ENCODE data around the gene ITPK1.
"Not testable (repeated sequence)": the region's sequence is repeated elsewhere in the genome, so short reads cannot be mapped to it uniquely, and the experiment has no call there.

The ITPK1 gene

GRCh38 chr14:93122826-93123225 is 7.1 kb upstream of the ITPK1 start:
- no peak for FAIRE-seq
- no peak for TF ChIP-seq TAF1 (IDR thresholded peaks at IDR 0.05; ENCODE audit: borderline replicate concordance, low read depth, low read length)
- no peak for TF ChIP-seq POLR2A (IDR thresholded peaks at IDR 0.05; ENCODE audit: low read depth, low read length)
- TF ChIP-seq POLR2AphosphoS5 (IDR thresholded peaks at IDR 0.05; ENCODE audit: low read depth, low read length), result no peak

GRCh38 chr14:93121030-93121834 is 5.5 kb upstream of the ITPK1 start:
- TF ChIP-seq POLR2AphosphoS5 (IDR thresholded peaks at IDR 0.05; ENCODE audit: low read depth, low read length), result no peak
- TF ChIP-seq POLR2A (IDR thresholded peaks at IDR 0.05; ENCODE audit: low read depth, low read length), result no peak
- TF ChIP-seq TAF1 (IDR thresholded peaks at IDR 0.05; ENCODE audit: borderline replicate concordance, low read depth, low read length), result no peak
- DNase-seq (ENCODE audit: insufficient read length), result no peak
- no peak for FAIRE-seq

More at GRCh38 chr14:93122826-93123225, 7.1 kb upstream of the ITPK1 start:
- DNase-seq (ENCODE audit: insufficient read length), result no peak

- FAIRE-seq, result no peak
- TF ChIP-seq POLR2AphosphoS5 (IDR thresholded peaks at IDR 0.05; ENCODE audit: low read depth, low read length) (no peak), TAF1 (IDR thresholded peaks at IDR 0.05; ENCODE audit: borderline replicate concordance, low read depth, low read length) (no peak), POLR2A (IDR thresholded peaks at IDR 0.05; ENCODE audit: low read depth, low read length) (no peak)
- no peak for DNase-seq (ENCODE audit: insufficient read length)
These were observed 4.8 kb upstream of the ITPK1 start for GRCh38 chr14:93120517-93120916.

- FAIRE-seq (no peak), DNase-seq (ENCODE audit: insufficient read length) (no peak)
- no peak for TF ChIP-seq TAF1 (IDR thresholded peaks at IDR 0.05; ENCODE audit: borderline replicate concordance, low read depth, low read length)
These were observed 1.0 kb upstream of the ITPK1 start for GRCh38 chr14:93116676-93117200.

GRCh38 chr14:93115069-93115820 is 480 bp downstream of the ITPK1 start:
- DNase-seq (ENCODE audit: insufficient read length), result peak; percentile 79
- TF ChIP-seq POLR2A (IDR thresholded peaks at IDR 0.05; ENCODE audit: low read depth, low read length) (peak; percentile 45; the same call in 1 of the 2 replicates), TAF1 (IDR thresholded peaks at IDR 0.05; ENCODE audit: borderline replicate concordance, low read depth, low read length) (no peak)
- FAIRE-seq, result peak; percentile 99

- no peak for FAIRE-seq
- TF ChIP-seq POLR2A (IDR thresholded peaks at IDR 0.05; ENCODE audit: low read depth, low read length) (no peak), TAF1 (IDR thresholded peaks at IDR 0.05; ENCODE audit: borderline replicate concordance, low read depth, low read length) (no peak), POLR2AphosphoS5 (IDR thresholded peaks at IDR 0.05; ENCODE audit: low read depth, low read length) (no peak)
- DNase-seq (ENCODE audit: insufficient read length), result no peak
These were observed 1.0 kb downstream of the ITPK1 start for GRCh38 chr14:93114713-93115068.

- no peak for DNase-seq (ENCODE audit: insufficient read length)
- TF ChIP-seq POLR2AphosphoS5 (IDR thresholded peaks at IDR 0.05; ENCODE audit: low read depth, low read length), result no peak
- FAIRE-seq, result peak; percentile 42
These were observed 1.5 kb downstream of the ITPK1 start for GRCh38 chr14:93114068-93114710.

- FAIRE-seq (no peak), DNase-seq (ENCODE audit: insufficient read length) (no peak)
- TF ChIP-seq POLR2AphosphoS5 (IDR thresholded peaks at IDR 0.05; ENCODE audit: low read depth, low read length), result no peak
- no peak for TF ChIP-seq POLR2A (IDR thresholded peaks at IDR 0.05; ENCODE audit: low read depth, low read length)
- TF ChIP-seq TAF1 (IDR thresholded peaks at IDR 0.05; ENCODE audit: borderline replicate concordance, low read depth, low read length), result no peak
These were observed 2.1 kb downstream of the ITPK1 start for GRCh38 chr14:93113678-93114067.

- FAIRE-seq, result peak; percentile 91
These were observed 2.6 kb downstream of the ITPK1 start for GRCh38 chr14:93112891-93113677.

GRCh38 chr14:93111541-93111940 is 4.2 kb downstream of the ITPK1 start:
- FAIRE-seq; DNase-seq (ENCODE audit: insufficient read length): not testable (repeated sequence)

More at GRCh38 chr14:93112891-93113677, 2.6 kb downstream of the ITPK1 start:
- no peak for TF ChIP-seq POLR2AphosphoS5 (IDR thresholded peaks at IDR 0.05; ENCODE audit: low read depth, low read length)
- TF ChIP-seq POLR2A (IDR thresholded peaks at IDR 0.05; ENCODE audit: low read depth, low read length), result no peak
- no peak for TF ChIP-seq TAF1 (IDR thresholded peaks at IDR 0.05; ENCODE audit: borderline replicate concordance, low read depth, low read length)
- DNase-seq (ENCODE audit: insufficient read length), result peak; percentile 60

GRCh38 chr14:93110856-93111419 is 4.8 kb downstream of the ITPK1 start:
- no peak for TF ChIP-seq TAF1 (IDR thresholded peaks at IDR 0.05; ENCODE audit: borderline replicate concordance, low read depth, low read length)
- no peak for TF ChIP-seq POLR2A (IDR thresholded peaks at IDR 0.05; ENCODE audit: low read depth, low read length)
- no peak for TF ChIP-seq POLR2AphosphoS5 (IDR thresholded peaks at IDR 0.05; ENCODE audit: low read depth, low read length)
- DNase-seq (ENCODE audit: insufficient read length) (no peak), FAIRE-seq (no peak)

Measured in GM12892 (cell line).